GM21825 (cell line): Measurements from ENCODE around the gene FGB.

Source experiments
- ATAC-seq: cut with Tn5 transposase; IDR thresholded peaks from one replicate; pipeline ENCODE4 v1.9.1; 2021; ENCODE audit warnings: mild to moderate bottlenecking, moderate library complexity; ENCODE audit not compliant: unreplicated experiment

Gene FGB

GRCh38 chr4:154562697-154563254 is at the start of gene FGB:
Gene FGB, plus strand, starts transcription at chr4:154563011. Its CDS starts 8 bp downstream, at chr4:154563019.
- ATAC-seq: no peak

- no peak for ATAC-seq
Observed at GRCh38 chr4:154516318-154517029, 46.3 kb upstream of the FGB start.

GRCh38 chr4:154517591-154517990 is 45.2 kb upstream of the FGB start:
- no peak for ATAC-seq

DNA sequence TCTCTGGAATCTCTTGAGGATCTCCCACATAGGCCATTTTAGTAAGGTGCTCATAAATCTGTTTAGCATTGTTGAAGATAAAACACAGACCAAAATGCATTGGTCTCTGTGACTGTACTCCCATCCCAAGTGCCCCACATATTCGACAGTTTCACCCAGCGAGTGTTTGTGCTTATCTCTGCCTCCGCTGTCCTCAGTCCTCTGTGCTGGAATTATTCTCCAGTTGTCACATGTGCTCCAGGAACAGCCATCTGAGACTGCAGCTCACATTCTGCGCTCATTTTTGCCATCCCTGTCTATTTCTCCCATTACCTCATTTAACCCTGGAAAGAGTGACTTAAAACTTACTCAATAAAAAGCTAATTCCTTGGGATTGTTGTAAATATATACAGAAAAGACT is 43.6 kb upstream of the FGB start:
- no peak for ATAC-seq

DNA sequence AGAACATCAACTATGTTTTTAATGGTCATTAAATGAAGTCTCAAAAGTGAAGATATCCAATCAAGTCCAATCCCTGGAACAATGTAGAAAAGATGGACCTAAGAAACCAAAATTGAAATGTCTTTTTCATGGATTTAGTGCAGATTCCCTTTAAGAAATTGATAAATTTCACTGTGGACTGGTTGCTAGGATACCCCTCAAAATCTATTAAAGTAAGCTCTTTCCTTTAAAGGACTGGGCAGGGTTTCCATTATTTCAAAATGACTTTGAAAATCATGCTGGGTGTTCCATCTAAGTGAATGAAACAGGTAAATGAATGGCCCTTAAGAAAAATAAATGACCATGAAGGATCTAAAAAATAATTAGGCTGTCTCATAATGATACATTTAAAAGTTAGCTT is 41.2 kb upstream of the FGB start:
- ATAC-seq: no peak

GRCh38 chr4:154526151-154526550 is 36.7 kb upstream of the FGB start:
- no peak for ATAC-seq

DNA sequence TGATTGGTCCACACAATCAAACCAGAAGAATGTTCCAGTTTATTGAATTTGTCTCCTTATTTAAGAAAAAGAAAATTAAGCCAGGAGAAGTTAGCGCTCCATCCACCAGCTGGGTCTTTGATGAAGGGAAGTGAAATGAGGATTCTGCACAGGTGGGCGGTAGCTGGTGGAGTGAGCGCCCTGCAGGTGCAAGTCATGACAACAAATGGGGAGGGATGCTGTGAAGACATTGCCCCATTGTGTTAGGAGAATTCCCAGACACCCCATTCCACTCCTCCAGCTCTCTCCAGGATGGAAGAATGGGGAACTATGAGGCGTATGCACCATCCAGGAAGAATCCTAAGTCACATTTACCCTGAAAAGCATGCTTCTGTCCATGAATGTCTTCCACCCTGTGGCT is 35.5 kb upstream of the FGB start:
- ATAC-seq: no peak

DNA sequence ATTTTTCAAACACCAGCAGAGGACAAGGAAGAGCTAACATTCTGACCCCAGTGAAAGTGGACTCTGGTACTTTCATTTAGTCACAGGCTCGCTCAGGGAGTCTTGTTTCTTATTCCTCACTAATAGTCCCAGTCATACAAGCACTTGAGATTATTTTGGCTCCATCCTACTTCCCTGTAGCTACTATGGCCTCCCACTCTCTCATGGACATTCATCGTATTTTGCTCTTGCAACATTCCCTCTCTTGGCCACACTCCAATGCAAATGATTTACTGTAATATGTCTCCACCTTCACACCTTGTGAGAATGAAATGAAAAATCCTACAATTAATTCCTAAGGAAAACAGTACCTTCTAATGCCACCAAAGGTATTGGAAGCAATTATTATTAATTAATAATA is 33.9 kb upstream of the FGB start:
- ATAC-seq: no peak

GRCh38 chr4:154529728-154530519 is 32.9 kb upstream of the FGB start:
- no peak for ATAC-seq

DNA sequence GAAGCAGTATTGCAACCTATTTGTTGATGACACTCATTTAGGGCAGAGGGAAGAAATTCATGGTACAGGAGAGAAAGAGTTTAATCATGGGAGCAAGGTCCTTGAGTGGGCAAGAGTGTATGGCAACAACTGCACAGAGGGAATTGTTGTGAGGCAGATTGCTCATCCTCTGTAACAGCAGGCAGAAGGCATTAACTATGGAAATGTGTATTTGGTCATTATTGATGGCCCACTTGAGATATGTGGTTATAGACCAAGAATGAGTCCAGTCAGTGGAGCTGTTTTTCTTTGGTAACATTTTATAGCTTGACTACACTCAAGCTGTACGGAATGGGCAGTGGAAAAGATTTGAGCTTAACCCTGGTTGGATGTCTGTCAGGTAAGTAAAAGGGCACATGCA is 28.5 kb upstream of the FGB start:
- no peak for ATAC-seq

DNA sequence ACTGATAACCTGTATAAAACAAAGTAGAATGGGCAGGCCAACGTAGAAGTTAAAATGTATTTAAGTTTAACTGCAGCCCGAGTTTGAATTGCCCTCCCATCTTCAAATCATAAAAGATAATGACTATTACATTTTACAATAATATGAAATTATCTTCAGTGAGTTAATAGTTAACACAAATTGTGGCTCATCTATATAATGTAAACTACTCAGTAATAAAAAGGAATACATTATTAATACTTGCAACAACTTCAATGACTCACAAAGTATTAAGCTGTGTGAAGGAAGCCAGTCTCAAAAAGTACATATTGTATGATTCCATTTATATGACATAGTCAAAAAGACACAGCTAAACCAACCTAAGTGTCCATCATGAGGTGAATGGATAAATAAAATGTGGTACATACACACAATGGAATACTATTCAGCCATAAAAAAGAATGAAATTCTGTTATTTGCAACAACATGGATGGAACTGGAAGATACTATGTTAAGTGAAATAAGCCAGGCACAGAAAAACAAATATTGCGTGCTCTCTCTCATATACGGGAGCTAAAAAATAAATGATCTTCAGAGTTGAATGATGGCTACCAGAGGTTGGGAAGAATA is 20.4 kb upstream of the FGB start:
- ATAC-seq: no peak

DNA sequence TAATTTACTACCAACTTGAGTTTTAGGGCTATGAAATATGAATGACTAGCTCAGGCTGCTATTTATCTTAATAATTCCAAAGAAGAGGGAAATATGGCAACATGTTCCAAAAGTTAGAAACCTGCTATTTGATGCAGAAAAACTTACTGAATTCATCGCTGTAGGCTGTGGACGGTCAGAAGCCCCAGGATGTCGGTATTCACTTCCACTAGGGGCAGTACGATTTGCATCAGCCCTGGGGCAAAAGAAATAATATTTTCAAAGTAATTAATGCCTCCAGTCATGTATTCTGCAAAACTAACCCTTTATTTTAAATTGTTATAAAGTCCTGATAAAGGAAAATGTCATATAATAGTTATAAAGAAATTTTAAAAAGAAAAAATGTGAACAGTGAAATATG is 17.1 kb upstream of the FGB start:
- ATAC-seq: no peak

GRCh38 chr4:154549894-154550790 is 12.7 kb upstream of the FGB start, which contains the start of gene PLRG1:
Gene PLRG1, minus strand, starts transcription at chr4:154550400. Its CDS starts 92 bp downstream, at chr4:154550308.
- ATAC-seq: peak; percentile 99

GRCh38 chr4:154551872-154552686 is 10.7 kb upstream of the FGB start:
- ATAC-seq: peak; percentile 40

DNA sequence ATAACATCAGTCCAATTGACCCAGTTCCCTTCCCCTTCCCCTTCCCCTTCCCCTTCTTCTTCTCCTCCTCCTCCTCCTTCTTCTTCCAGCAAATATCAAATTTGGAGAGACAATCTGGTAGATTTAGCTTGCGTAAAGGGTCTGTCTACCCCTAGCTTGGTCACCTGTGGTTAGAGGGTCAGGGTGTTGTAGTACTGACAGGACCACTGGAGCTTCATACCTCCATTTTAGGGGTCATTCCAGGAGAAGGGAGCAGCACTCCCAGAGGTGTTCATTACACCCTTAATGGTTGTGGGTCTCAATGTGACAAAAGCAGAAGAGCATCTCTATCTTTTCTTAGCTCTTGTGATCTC is 3.7 kb upstream of the FGB start:
- peak; percentile 23 for ATAC-seq

- peak; percentile 69 for ATAC-seq
Observed at GRCh38 chr4:154559494-154560418, 3.1 kb upstream of the FGB start.

- no peak for ATAC-seq
Observed at GRCh38 chr4:154560419-154560801, 2.4 kb upstream of the FGB start.

DNA sequence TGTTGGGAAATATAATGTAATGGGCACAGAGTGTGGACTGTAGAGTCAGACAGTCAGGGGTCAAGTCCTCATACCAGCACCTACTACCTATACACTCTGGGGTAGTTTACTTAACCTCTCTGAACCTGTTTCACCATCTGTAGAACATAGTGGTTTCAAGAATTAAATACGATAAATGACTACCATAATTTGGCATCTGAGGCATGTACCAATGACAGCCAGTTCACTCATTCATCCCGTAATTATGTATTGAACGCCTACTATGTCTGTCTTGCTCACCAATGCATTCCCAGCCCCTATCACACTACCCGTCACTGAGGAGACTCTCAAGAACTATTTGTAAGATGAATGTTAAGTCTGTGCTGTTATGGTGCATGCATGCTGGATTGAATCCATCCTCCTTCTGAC is 2.0 kb upstream of the FGB start:
- no peak for ATAC-seq

- no peak for ATAC-seq
Observed at GRCh38 chr4:154564311-154564710, 1.5 kb downstream of the FGB start.
